ENCODE measurements around the gene FAM83F. TPM values are rescaled to one million over a fixed set of nuclear protein-coding genes. Genes with fewer than 3 reads are reported as not detected.
A peak's percentile ranks its signal among the peaks of the same experiment; 100 is the strongest.
"Not testable (repeated sequence)": the region's sequence is repeated elsewhere in the genome, so short reads cannot be mapped to it uniquely, and the experiment has no call there.

Gene FAM83F
- total RNA-seq, 1 donor from 2014 or later = not detected

DNA sequence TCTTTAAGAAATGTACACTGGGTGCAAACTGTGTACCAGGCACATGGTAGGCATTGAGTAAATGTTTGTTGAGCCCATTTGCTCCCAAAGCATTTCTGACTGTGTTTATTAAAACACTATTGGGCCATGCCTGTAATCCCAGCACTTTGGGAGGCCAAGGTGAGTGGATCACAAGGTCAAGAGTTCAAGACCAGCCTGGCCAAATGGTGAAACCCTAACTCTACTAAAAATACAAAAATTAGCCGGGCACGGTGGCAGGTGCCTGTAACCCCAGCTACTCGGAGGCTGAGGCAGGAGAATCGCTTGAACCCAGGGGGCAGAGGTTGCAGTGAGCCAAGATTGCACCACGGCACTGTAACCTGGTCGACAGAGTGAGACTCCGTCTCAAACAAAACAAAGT, 1.9 kb upstream of the FAM83F start:
- not testable (repeated sequence) for DNase-seq (ENCODE audit: low read depth in 2 of 2)

GRCh38 chr22:39994041-39994565, 651 bp upstream of the FAM83F start:
- peak in 1 of 2 donors; percentile 16 for DNase-seq (ENCODE audit: low read depth in 2 of 2)

GRCh38 chr22:39995393-39996252, 869 bp downstream of the FAM83F start:
- DNase-seq (ENCODE audit: low read depth in 2 of 2) = no peak

DNA sequence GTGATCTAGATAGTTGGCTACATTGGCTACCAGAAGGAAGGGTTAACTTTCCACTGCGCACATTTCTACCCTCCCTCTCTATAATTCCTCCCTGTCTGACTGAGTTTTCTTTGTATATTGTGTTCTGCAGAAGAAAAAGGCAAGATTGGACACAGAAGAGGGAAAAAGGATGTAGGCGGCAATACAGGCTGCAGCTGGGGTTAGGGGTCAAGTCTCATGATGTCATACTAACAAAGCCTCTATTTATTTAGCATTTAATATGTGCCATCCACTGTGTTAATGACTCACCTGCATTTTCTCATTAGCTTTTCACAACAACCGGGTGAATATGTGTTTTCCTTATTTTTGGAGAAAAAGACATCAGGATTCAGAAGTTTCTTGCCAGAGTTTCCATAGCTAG, 2.0 kb downstream of the FAM83F start:
- no peak for DNase-seq (ENCODE audit: low read depth in 2 of 2)

- no peak for DNase-seq (ENCODE audit: low read depth in 2 of 2)
Measured at GRCh38 chr22:39997421-39997820, 2.7 kb downstream of the FAM83F start.

- DNase-seq (ENCODE audit: low read depth in 2 of 2) = peak; percentile 10 to 39
Measured at GRCh38 chr22:39997939-39998726, 3.4 kb downstream of the FAM83F start.

- DNase-seq (ENCODE audit: low read depth in 2 of 2) = peak in 1 of 2 donors; percentile 17
Measured at GRCh38 chr22:39999144-39999757, 4.5 kb downstream of the FAM83F start.

- DNase-seq (ENCODE audit: low read depth in 2 of 2) = no peak
Measured at GRCh38 chr22:40000171-40000570, 5.4 kb downstream of the FAM83F start.

DNA sequence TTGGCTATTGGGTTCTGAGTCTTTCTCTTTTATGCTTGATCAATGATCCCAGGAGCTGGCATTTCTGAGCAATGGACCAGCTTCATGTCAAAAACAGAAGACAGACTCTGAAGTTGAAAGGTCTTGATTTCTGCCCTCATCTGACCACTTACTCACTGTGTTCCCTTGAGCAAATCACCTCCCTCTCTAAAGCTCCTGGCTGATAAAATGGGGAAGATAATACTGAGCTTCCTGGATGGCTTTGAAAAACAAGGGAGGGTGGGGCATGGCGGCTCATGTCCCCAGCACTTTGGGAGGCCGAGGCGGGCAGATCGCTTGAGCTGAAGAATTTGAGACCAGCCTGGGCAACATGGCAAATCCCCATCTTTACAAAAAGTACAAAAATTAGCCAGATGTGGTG, 6.4 kb downstream of the FAM83F start:
- DNase-seq (ENCODE audit: low read depth in 2 of 2) = no peak

DNA sequence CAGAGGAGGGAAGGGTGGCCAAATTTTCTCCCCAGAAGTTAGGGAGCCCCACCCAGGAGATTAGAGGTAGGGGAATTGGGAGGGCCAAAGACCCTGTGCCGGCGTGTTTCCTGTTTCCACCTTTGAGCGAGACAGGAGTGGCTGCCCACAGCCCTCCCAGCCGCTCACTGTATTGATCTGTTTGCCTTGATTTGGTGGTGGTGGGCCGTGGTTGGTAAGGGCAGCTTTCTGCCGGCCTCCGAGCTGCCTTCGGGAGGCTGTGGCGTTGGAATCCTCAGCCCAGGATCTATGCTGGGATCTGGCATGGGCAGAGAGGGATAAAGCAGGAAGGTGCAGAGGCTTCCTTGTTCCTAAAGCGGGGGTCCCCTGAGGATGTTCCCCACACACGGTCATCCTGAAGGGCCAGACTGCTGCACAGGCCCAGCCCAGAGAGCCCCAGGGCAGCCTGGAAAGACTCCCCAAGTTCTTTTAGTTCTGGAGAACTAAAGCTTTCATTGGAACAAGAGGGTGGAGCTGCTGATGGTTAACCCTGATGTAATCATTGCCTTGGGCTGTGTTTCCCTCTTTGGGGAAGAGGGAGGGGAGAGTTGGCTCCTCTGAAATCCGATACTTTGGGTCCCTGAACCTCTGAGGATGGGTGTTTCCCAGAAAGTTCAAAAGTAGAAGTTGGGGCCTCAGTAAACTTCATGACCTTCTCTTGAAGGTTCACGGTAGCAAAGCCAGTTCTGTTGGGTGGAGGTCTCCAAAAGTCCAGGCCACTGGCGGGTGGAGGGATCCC, 7.2 kb downstream of the FAM83F start:
- DNase-seq (ENCODE audit: low read depth in 2 of 2) = no peak

DNA sequence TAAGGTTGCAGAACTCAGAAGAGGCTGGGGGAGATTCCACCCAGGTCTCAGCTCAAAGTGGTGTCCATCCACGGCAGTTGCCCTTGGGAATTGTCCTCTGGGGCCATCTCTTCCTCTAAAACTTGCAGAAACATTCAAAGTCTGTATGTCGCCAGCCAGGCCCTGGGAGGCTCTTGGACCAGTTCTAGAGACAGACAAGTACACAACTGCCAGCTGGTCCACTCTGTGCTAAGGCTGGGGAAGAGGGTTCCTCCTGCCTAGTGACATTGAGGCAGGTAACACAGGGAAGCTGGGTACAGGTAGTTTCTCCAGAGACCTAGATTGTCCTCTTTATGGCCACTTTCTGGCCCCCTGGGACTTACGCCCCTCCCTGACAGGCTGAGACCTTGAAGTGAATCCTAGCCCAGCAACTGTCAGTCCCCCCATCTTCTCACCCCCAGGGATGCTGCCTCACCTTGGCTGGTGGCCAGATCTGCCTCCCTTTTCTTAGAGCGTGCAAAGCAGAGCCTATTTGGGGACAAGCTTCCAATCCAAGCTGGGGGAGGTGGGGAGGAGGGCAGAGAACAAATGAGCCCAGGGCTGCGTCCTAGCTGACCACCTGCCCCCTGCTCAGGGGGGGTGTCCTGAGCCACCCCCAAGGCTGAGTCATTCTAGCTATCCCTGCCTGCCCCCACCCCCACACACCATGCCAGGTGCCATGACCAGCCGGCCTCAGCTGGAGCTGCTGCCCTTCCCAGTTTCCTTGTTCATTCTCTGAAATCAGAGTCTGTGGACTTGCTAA, 8.4 kb downstream of the FAM83F start:
- DNase-seq (ENCODE audit: low read depth in 2 of 2) = no peak

- no peak for DNase-seq (ENCODE audit: low read depth in 2 of 2)
Measured at GRCh38 chr22:40004836-40005235, 10.1 kb downstream of the FAM83F start.

GRCh38 chr22:40006641-40007040, 11.9 kb downstream of the FAM83F start:
- no peak for DNase-seq (ENCODE audit: low read depth in 2 of 2)

GRCh38 chr22:40007853-40008710, 13.3 kb downstream of the FAM83F start:
- no peak for DNase-seq (ENCODE audit: low read depth in 2 of 2)

DNA sequence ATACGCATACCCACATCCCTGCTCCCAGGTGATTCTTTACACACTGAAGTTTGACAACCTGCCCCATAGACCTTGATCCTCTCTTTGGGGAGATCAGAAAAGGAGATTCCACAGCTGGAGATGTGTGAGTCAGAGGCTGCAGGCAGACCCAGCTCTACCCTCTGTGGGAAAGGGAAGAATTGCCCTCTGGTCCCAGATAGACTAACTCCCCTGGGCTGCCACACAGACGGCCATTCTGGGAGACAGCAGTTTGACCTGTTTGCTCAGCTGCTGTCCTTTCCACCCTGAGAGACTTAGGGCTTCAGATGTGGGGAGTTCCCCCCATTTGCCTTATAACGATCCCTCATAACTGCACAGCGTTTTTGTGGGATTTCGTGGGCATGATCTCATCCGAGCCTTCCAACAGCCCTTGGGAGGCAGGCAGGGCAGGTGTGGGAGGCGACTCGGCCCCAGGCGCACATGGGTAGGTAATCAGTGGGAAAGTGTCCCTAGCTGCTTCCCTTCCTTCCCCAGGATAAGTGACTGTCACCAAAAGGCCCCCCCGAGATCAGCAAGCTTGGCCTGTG, 14.1 kb downstream of the FAM83F start:
- no peak for DNase-seq (ENCODE audit: low read depth in 2 of 2)

DNA sequence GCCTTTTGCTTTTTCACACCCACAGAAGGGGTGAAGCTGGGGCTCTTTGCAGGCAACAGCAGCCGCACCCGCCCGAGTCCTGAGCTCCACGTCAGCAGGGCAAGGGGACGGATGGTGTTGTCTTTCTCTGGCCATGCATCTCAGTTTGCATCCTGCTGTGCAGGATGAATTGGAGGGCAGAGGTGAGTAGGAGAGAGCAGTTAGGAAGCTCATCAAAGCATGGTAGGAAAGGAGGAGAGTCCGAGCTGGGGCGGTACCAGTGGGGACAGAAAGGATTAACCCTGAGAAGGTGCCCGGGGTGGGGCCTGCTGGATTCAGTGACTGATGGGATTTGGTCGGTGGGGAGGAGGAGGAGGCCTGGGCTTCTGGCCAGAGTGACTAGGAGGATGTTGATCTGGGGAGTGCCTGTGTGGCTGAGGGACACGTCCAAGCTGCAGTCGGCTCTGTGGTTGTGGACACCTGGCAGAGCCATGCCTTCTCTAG, 14.6 kb downstream of the FAM83F start:
- DNase-seq (ENCODE audit: low read depth in 2 of 2) = no peak

DNA sequence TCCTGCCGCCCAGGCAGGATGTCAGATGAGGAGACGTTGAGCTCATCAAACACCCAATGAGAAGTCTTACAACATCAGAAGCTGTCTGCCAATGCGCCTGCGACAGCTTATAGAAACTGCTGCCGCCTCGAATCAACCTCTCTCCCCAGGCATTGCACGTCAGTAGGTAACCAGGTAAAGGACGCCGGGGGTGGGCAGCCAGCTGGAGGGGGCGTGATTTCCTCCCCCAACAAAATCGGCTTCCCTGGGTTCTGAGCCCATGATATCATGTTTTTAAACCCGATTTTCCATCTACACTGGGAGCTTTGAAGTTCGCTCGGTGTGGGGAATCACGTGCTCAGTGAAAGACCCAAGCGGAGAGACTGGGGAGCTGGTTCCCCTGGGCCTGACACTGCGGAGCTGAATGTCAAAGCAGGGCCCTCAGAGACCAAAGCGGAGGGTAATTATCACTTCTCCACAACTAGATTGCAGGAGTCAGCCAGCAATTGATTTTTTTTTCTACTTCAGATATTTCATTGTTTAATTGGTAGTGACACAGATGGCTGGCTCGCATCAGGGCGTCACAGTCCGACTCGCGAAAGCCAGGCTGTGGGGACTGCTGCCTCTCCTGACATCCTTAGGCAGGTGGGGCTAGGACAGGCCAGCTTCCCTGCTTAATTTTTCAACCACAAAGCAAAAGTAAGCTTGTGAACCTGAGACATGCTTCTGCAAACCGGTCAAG, 15.4 kb downstream of the FAM83F start:
- DNase-seq (ENCODE audit: low read depth in 2 of 2) = no peak

DNA sequence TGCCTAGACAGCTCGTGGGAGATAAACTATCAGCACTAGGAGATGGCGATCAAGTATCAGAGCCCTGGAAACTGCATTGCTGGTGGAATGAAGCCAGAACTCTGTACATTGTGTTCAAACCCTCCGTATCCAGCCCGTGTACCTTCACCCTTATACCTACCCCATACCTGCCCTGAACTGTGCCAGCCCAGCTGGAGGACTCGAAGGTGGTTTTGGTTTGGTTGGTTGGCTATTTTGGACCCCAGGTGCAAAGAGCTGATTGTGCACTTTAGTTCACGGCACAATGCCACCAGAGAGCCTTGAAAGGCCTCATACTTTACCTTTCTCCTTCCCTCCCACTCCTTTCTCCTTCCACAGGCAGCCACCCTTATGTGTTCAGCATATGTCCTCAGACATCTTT, 16.0 kb downstream of the FAM83F start:
- no peak for DNase-seq (ENCODE audit: low read depth in 2 of 2)
